Measurements from ENCODE around the gene SEZ6.

GRCh38 chr17:29051731-29052130, 45.9 kb upstream of the SEZ6 start:
- TF ChIP-seq EGR1 (IDR thresholded peaks at IDR 0.05) (no peak; the same call in 1 of the 2 replicates), NFIC (IDR thresholded peaks at IDR 0.05) (no peak), CEBPB (IDR thresholded peaks at IDR 0.05) (no peak), YY1 (IDR thresholded peaks at IDR 0.05; ENCODE audit: low read depth) (no peak)
